Activated naive CD4-positive, alpha-beta T cell treated with anti-CD3 and anti-CD28 coated beads, Interleukin-2, amount 50 U/mL, for 72 hours (primary cell): ENCODE results near the gene DNAJB7. TPM values are rescaled to one million over a fixed set of nuclear protein-coding genes. Genes with fewer than 3 reads are reported as not detected.
A peak's percentile ranks its signal among the peaks of the same experiment; 100 is the strongest.
"Not testable (repeated sequence)": the region's sequence is repeated elsewhere in the genome, so short reads cannot be mapped to it uniquely, and the experiment has no call there.

Experiments used
- ATAC-seq, 2 donors: fragments of 150-1000 bp; cut with Tn5 transposase; 2 replicates each; pipeline ENCODE4 v1.10.0; 2021; ENCODE audit warnings: mild to moderate bottlenecking in 2 of 2, moderate library complexity in 2 of 2
- DNase-seq, 2 donors: peaks; one replicate each; pipeline ENCODE4 v3.0.0; 2021 to 2022; ENCODE audit warnings: low spot score in 2 of 2
- H3K27ac Mint-ChIP-seq, 2 donors: one replicate each; pipeline ENCODE4 v1.8.0; 2022; ENCODE audit warnings: mild to moderate bottlenecking in 2 of 2, mixed read lengths in 2 of 2
- H3K36me3 Mint-ChIP-seq, 2 donors: one replicate each; pipeline ENCODE4 v1.8.0; 2022; ENCODE audit warnings: mixed read lengths in 2 of 2
- H3K9me3 Mint-ChIP-seq, 2 donors: one replicate each; pipeline ENCODE4 v1.8.0; 2022; ENCODE audit warnings: mixed read lengths in 2 of 2
- total RNA-seq, 2 donors: library from RNA; stranded (reverse); gene quantifications; one replicate each; pipeline ENCODE4 v1.2.3, GENCODE V29; 2022

Gene DNAJB7
- total RNA-seq: not detected

DNA sequence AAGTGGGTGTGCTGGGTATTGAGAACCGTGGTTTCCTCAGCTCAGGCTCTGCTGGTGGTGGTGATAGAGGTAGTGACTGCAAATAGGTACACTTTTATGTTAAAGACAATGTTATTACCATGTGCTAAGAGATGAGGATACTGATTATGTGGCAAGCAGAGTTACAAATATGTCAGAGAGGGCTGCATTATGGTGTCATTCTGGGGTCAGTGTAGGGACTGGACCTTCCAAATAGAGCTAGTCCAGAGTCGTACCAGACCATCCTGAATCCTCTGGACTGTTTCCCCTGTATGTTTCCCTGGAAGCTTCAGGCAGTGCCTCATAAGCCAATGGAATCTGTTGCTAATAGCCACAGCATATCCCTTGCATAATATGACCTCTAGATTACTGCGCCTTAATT lies at the start of gene DNAJB7:
Gene DNAJB7, minus strand, starts transcription at position 101 of the 400 bp plus-strand sequence. CDS start 119 bp downstream, outside the sequence.
- ATAC-seq: no peak
- peak within 1 kb of the TSS; percentile 1 to 51 for H3K27ac Mint-ChIP-seq
- no peaks in the 10 kb centered on the region for H3K9me3 Mint-ChIP-seq
- H3K36me3 Mint-ChIP-seq: peaks cover 7% of the 10 kb centered on the region in 2 donors
- DNase-seq: no peak

DNA sequence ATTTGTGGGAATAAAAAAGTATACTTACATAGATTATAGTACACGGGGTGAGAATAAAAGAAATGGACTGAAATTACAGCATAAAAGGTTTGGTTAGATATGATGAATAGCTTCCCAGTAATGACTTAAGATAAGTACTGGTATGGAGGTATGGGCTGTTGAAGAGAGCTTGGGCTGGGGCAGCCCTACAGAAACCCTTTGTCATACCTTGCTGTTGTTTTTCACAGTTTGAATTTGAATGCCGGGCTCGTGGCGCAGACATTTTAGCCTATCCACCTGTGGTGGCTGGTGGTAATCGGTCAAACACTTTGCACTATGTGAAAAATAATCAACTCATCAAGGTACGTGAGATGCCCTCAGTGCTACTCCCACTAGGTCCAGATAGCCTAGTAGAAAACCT lies 47.0 kb upstream of the DNAJB7 start:
- Mint-ChIP-seq H3K36me3 (no peaks in the 10 kb centered on the region), H3K9me3 (no peaks in the 10 kb centered on the region), H3K27ac (no peak overlapping the region)
- no peak for ATAC-seq
- no peak for DNase-seq

GRCh38 chr22:40904101-40904500 lies 42.2 kb upstream of the DNAJB7 start:
- DNase-seq (no peak), ATAC-seq (no peak)
- no peaks in the 10 kb centered on the region for H3K9me3 Mint-ChIP-seq
- H3K36me3 Mint-ChIP-seq: no peaks in the 10 kb centered on the region
- H3K27ac Mint-ChIP-seq: peak overlapping the region in 1 of 2 donors; percentile 3

DNA sequence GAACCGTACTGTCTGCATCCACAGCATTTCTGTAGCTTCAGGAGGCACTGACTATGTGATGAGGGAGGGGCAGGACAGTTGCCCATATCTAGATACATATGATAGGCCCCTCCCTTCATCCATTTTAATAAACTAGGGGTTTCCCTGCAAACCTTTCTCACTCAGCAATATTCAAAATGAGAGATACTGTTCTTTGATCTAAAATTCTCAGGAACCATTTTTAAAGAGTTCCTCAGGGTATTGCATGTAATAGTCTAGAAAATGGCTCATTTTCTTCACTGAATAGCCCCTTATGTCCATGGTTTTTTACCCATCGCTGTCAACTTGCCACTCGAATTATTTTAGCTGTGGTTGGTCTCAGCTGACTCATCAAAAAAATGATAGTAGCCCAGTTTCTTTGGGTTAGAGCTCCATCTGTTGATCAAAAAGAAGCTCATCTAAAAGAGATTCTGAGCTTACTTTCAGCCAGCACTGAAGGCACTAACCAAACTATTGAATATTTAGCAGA lies 37.0 kb upstream of the DNAJB7 start:
- Mint-ChIP-seq H3K9me3 (no peaks in the 10 kb centered on the region), H3K36me3 (no peaks in the 10 kb centered on the region), H3K27ac (peak overlapping the region; percentile 74 to 77)
- DNase-seq (peak in 1 of 2 donors; percentile 22), ATAC-seq (peak; percentile 88 to 91)

- Mint-ChIP-seq H3K36me3 (no peaks in the 10 kb centered on the region), H3K9me3 (no peaks in the 10 kb centered on the region), H3K27ac (peak overlapping the region in 1 of 2 donors; percentile 22)
- ATAC-seq: no peak
- DNase-seq: no peak
Measured at GRCh38 chr22:40894417-40894816, 32.5 kb upstream of the DNAJB7 start.

GRCh38 chr22:40890881-40891280 lies 29.0 kb upstream of the DNAJB7 start:
- DNase-seq: no peak
- H3K36me3 Mint-ChIP-seq: no peaks in the 10 kb centered on the region
- no peaks in the 10 kb centered on the region for H3K9me3 Mint-ChIP-seq
- H3K27ac Mint-ChIP-seq: no peak overlapping the region
- ATAC-seq: no peak

DNA sequence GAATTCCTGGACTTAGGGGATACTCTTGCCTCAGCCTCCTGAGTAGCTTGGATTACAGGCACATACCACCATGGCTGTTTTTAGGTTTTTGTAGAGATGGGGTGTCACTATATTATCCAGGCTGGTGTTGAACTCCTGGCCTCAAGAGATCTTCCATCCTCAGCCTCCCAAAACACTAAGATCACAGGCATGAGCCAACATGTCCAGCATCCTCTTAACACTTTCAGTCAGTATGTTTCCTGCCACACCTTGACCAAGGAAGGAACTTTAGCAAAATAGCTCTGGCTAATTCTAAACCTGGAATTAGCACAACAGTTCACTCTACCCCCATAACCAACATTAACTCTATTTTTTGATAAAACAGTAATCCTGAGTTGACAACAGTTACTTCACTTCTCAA lies 27.2 kb upstream of the DNAJB7 start:
- Mint-ChIP-seq H3K36me3 (no peaks in the 10 kb centered on the region), H3K27ac (peak overlapping the region; percentile 3 to 28), H3K9me3 (no peaks in the 10 kb centered on the region)
- ATAC-seq: no peak
- DNase-seq: no peak

DNA sequence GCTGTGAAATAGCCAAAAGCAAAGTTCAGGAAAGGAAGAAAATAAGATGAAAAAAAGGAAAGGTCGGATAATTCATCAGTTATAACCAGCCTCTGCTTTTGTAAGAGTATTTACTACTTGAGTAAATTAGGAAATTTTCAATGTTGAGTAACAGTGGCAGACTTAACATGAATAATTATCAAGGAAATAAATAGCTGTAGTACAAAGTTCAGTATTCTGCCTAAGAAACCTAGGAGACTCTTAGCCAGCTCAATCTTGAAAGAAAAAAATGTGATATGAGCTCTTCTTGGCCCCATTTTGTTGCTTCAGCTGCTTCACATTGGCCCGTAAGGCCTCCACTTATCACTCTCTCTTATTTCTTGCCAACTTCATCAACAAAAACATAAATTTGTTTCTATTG lies 17.0 kb upstream of the DNAJB7 start:
- Mint-ChIP-seq H3K9me3 (no peaks in the 10 kb centered on the region), H3K27ac (no peak overlapping the region), H3K36me3 (no peaks in the 10 kb centered on the region)
- no peak for DNase-seq
- ATAC-seq: no peak

DNA sequence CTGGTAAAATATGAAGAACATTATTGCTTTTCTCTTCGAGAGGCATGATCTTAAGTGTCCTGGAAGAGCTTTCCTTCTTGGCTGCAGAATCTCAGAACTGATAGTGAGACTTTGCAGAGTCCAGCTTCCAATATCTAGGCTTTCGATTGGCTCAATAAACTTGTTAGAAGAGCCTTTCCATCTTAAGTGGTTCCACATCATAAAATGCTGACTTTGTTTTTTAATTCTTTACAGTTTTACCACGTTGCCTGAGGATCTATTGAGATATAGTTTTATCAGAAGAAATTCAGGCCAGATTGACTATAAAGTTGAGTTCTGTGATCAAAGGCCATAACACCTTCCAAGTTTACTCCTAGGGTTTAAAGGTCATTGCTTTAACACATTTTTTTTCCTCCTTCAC lies 15.6 kb upstream of the DNAJB7 start:
- no peak for DNase-seq
- ATAC-seq: no peak
- no peaks in the 10 kb centered on the region for H3K9me3 Mint-ChIP-seq
- no peaks in the 10 kb centered on the region for H3K36me3 Mint-ChIP-seq
- no peak overlapping the region for H3K27ac Mint-ChIP-seq

DNA sequence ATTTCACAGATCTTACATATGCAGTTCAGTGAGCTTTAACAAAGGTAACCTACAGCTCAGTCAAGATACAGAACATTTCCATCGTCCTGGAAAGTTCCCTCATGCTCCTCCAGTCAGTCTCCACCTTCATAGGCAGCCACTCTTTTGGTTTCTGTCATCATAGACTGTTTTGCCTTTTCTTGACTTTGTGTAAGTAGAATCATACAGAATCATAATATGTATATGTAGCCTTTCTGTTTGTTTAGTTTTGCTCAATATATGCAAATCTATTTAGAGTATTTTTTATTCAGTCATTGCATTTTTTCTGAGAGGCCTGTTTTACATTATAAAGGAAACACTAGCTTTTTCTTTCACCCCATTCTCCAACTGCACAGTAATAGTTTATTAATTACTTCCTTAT lies 15.0 kb upstream of the DNAJB7 start:
- no peak for ATAC-seq
- no peaks in the 10 kb centered on the region for H3K36me3 Mint-ChIP-seq
- no peak for DNase-seq
- no peak overlapping the region for H3K27ac Mint-ChIP-seq
- no peaks in the 10 kb centered on the region for H3K9me3 Mint-ChIP-seq

DNA sequence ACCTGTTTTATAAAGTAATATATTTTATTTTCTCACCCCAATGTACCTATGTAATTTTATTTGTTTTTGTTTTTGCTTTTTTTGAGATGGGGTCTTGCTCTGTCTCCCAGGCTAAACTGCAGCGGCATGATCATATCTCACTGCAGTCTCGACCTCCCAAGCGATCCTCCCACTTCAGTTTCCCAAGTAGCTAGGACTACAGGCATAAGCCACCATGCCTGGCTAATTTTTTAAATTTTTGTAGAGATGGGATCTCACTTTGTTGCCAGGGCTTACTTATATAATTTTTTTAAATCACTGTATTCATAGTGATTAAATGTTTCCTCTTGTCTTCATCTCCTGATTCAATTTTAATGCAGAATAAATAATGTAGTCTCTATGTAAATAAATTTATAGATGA lies 13.2 kb upstream of the DNAJB7 start:
- Mint-ChIP-seq H3K36me3 (no peaks in the 10 kb centered on the region), H3K27ac (no peak overlapping the region), H3K9me3 (no peaks in the 10 kb centered on the region)
- no peak for DNase-seq
- no peak for ATAC-seq

GRCh38 chr22:40874016-40874415 lies 12.1 kb upstream of the DNAJB7 start:
- ATAC-seq: no peak
- Mint-ChIP-seq H3K9me3 (no peaks in the 10 kb centered on the region), H3K36me3 (no peaks in the 10 kb centered on the region)

GRCh38 chr22:40868379-40868778 lies 6.5 kb upstream of the DNAJB7 start:
- H3K36me3 Mint-ChIP-seq, H3K9me3 Mint-ChIP-seq, DNase-seq, ATAC-seq, H3K27ac Mint-ChIP-seq: not testable (repeated sequence)

More at GRCh38 chr22:40874016-40874415, 12.1 kb upstream of the DNAJB7 start:
- no peak overlapping the region for H3K27ac Mint-ChIP-seq
- DNase-seq: no peak

GRCh38 chr22:40867109-40867508 lies 5.2 kb upstream of the DNAJB7 start:
- no peaks in the 10 kb centered on the region for H3K36me3 Mint-ChIP-seq

GRCh38 chr22:40862537-40862936 lies 624 bp upstream of the DNAJB7 start:
- Mint-ChIP-seq H3K27ac (peak overlapping the region; percentile 1 to 51), H3K9me3 (no peaks in the 10 kb centered on the region), H3K36me3 (peaks cover 1 to 2% of the 10 kb centered on the region in 2 donors)
- DNase-seq (no peak), ATAC-seq (no peak)

More at GRCh38 chr22:40867109-40867508, 5.2 kb upstream of the DNAJB7 start:
- DNase-seq: no peak
- no peak for ATAC-seq
- Mint-ChIP-seq H3K27ac (no peak overlapping the region), H3K9me3 (no peaks in the 10 kb centered on the region)

GRCh38 chr22:40857309-40857855 lies 4.5 kb downstream of the DNAJB7 start:
- Mint-ChIP-seq H3K9me3 (no peaks in the 10 kb centered on the region), H3K36me3 (peaks cover 20 to 21% of the 10 kb centered on the region in 2 donors), H3K27ac (peak overlapping the region; percentile 95 to 100)
- DNase-seq (no peak), ATAC-seq (no peak)

DNA sequence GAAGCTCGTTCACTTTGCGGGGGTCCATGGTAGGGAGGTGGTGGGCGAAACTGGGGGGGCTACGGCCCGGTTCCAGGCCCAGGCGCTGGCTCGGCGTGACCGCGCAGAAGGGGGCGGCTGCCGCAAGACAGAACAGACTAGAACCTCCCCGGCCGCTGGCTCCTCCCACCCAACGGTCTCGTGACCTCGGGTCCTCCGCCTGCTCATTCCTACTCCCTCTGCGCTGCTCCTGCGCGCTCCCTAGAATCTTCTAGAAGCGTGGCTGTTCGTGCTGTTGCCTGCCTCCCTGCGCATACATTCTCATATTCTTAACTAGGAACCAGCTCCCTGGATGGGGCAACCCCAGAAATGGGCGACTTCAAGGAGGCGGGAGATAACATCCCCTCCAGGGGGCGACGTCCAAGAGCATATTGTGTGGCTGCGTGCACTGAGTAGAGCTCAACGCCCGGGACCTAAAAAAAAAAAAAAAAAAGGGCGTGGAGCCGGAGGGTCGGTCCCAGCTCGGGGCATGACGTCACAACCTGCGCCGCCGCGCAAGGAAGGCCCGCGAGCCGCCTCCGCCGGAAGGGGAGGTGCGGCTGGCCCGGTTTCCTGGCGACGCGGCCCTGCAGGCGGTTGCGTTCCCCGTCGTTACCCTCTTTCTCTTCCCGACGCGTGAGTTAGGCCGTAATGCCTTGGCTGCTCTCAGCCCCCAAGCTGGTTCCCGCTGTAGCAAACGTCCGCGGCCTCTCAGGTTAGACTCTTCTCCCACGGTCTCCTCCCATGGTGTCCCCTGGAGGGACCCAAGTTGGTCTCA lies 5.2 kb downstream of the DNAJB7 start, which contains the start of the genes ST13 and XPNPEP3:
Gene ST13, minus strand, starts transcription at position 127 of the 796 bp plus-strand sequence. Its CDS starts 99 bp downstream, at position 28.
Gene XPNPEP3, plus strand, starts transcription at position 636 of the 796 bp plus-strand sequence. Its CDS starts 34 bp downstream, at position 670.
- Mint-ChIP-seq H3K27ac (peak within 1 kb of the TSS; percentile 95 to 100), H3K9me3 (no peaks in the 10 kb centered on the region), H3K36me3 (peaks cover 20 to 21% of the 10 kb centered on the region in 2 donors)
- ATAC-seq (peak; percentile 92 to 94), DNase-seq (peak; percentile 94 to 96)
